HepG2 (cell line): ENCODE data around the gene PYGO2. TPM values are rescaled to one million over a fixed set of nuclear protein-coding genes. Genes with fewer than 3 reads are reported as not detected.

Source experiments
- ATAC-seq: fragments of 200-7000 bp; cut with Tn5 transposase; 3 replicates; pipeline ENCODE4 v1.9.1; 2020; ENCODE audit warnings: mild to moderate bottlenecking, moderate library complexity
- BruUV-seq: library from RNA; stranded (reverse); fragments of 400-500 nt; replicated peaks from 2 replicates; lab custom pipeline; 2021; lab: Mats Ljungman, UMichigan
- CTCF ChIA-PET: fragments of 300-600 bp; formaldehyde crosslinking; extraction: SDS; loops from one replicate; lab custom pipeline; 2021; ENCODE audit warnings: low total read pairs, inconsistent platforms, low intra/inter-chr PET ratio; lab: Yijun Ruan, JAX
- POLR2A ChIA-PET: fragments of 350-600 bp; sonication (Branson Sonifier 250); formaldehyde crosslinking; loops from one replicate; lab custom pipeline; 2020; ENCODE audit warnings: antibody characterized with exemption, inconsistent platforms; lab: Yijun Ruan, JAX
- DNase-seq: peaks from one replicate; pipeline ENCODE4 v3.0.0-alpha.2; 2015; ENCODE audit warnings: low spot score
- FAIRE-seq: peaks from 3 replicates; lab custom pipeline; 2011; peaks lifted over from hg19 to GRCh38; lab: Jason Lieb, UNC
- H2AFZ ChIP-seq: one replicate; pipeline ENCODE4 v1.6.1; 2011; ENCODE audit warnings: low read length, inconsistent platforms
- H3K27ac ChIP-seq: fragments of 300-600 bp; 3 replicates; pipeline ENCODE4 v1.8.0; 2011; ENCODE audit warnings: mixed run types, mild to moderate bottlenecking, mixed read lengths, low read length, inconsistent platforms; ENCODE audit not compliant: insufficient read depth; ENCODE audit errors: extremely low read length
- H3K27me3 ChIP-seq, 2 experiments: fragments of 200-600 bp in 1 of 2; 2 replicates in 1 of 2; 3 replicates in 1 of 2; pipeline versions ENCODE4 v1.6.0 to v1.8.0; 2011; ENCODE audit warnings: low read length in 2 of 2, mild to moderate bottlenecking in 2 of 2, moderate library complexity in 2 of 2, inconsistent platforms in 1 of 2; ENCODE audit not compliant: insufficient read depth in 2 of 2, control insufficient read depth in 1 of 2
- H3K36me3 ChIP-seq, 2 experiments: fragments of 200-600 bp in 1 of 2; replicated peaks in 1 of 2; 2 replicates in 1 of 2; 3 replicates in 1 of 2; pipeline versions ENCODE4 v1.5.1 to v1.8.0; 2011; ENCODE audit warnings: low read length in 2 of 2, inconsistent platforms in 1 of 2; ENCODE audit not compliant: insufficient read depth in 2 of 2, control insufficient read depth in 1 of 2
- H3K4me1 ChIP-seq: 2 replicates; pipeline ENCODE4 v1.5.1; 2012; ENCODE audit warnings: low read length, inconsistent platforms; ENCODE audit not compliant: insufficient read depth
- H3K4me2 ChIP-seq: 2 replicates; pipeline ENCODE4 v1.6.0; 2011; ENCODE audit warnings: low read depth, low read length, inconsistent platforms
- H3K4me3 ChIP-seq, 3 experiments: fragments of 200-600 bp in 1 of 3; sonication (generic), shearing (Covaris generic) in 1 of 3; replicated peaks in 1 of 3; 2 replicates each; pipeline ENCODE4 v1.5.1; 2011 to 2016; ENCODE audit warnings: low read length in 3 of 3, inconsistent platforms in 2 of 3, low read depth in 2 of 3, mild to moderate bottlenecking in 2 of 3, control low read depth in 1 of 3, mixed read lengths in 1 of 3; ENCODE audit not compliant: insufficient read depth in 1 of 3
- H3K79me2 ChIP-seq: one replicate; pipeline ENCODE4 v1.6.1; 2011; ENCODE audit warnings: low read length, inconsistent platforms; ENCODE audit not compliant: insufficient read depth
- H3K9ac ChIP-seq: 2 replicates; pipeline ENCODE4 v1.6.0; 2011; ENCODE audit warnings: mild to moderate bottlenecking, low read depth, low read length, inconsistent platforms; ENCODE audit not compliant: insufficient read depth
- H3K9me3 ChIP-seq: 2 replicates; pipeline ENCODE4 v1.5.1; 2012; ENCODE audit warnings: mild to moderate bottlenecking, low read length
- H4K20me1 ChIP-seq: 2 replicates; pipeline ENCODE4 v1.6.0; 2011; ENCODE audit warnings: inconsistent platforms, mild to moderate bottlenecking, low read length, moderate library complexity; ENCODE audit not compliant: insufficient read depth
- AGO2 ChIP-seq: fragments of 200-400 bp; formaldehyde crosslinking; optimal IDR thresholded peaks from 2 replicates; pipeline ENCODE3; 2017; ENCODE audit warnings: mild to moderate bottlenecking, low read depth, low read length, moderate library complexity
- CEBPZ ChIP-seq: IDR thresholded peaks from 2 replicates; pipeline ENCODE4 v1.6.1; 2012; ENCODE audit warnings: low read length, improper control_type of control experiment
- SP5 ChIP-seq: IDR thresholded peaks from 2 replicates; pipeline ENCODE4 v1.6.1; 2016; ENCODE audit warnings: low read depth, borderline replicate concordance
- THAP11 ChIP-seq: IDR thresholded peaks from 2 replicates; pipeline ENCODE4 v1.6.1; 2016; ENCODE audit warnings: missing biosample characterization, missing genetic modification reagents
- TOE1 ChIP-seq: sonication (generic); formaldehyde crosslinking; IDR thresholded peaks from 2 replicates; pipeline ENCODE4 v1.4.0; 2020; ENCODE audit warnings: mild to moderate bottlenecking, missing genetic modification reagents
- ZNF30 ChIP-seq: sonication (generic); formaldehyde crosslinking; IDR thresholded peaks from 2 replicates; pipeline ENCODE4 v1.5.0; 2020; ENCODE audit warnings: mild to moderate bottlenecking, missing genetic modification reagents
- WGBS: methylation state at CpG from one replicate; pipeline ENCODE4 v1.1.6; 2017; ENCODE audit warnings: low lambda C conversion rate; 5-methylcytosine and 5-hydroxymethylcytosine counted together
- in situ Hi-C: cut with HindIII; loops from 2 replicates; pipeline ENCODE4 v1.10.0; 2017; ENCODE audit warnings: low pct_unique_long_range_greater_than_20kb; ENCODE audit not compliant: extremely low pct_ligation_motif_present
- intact Hi-C: fragments of 100-400 bp; cut with micrococcal nuclease; formaldehyde crosslinking; loops from one replicate; pipeline ENCODE4 v1.10.0; 2022; ENCODE audit not compliant: unreplicated experiment
- polyA plus RNA-seq, 8 experiments: library from polyadenylated mRNA; depleted of rRNA in 3 of 8; stranded (reverse) in 7 of 8; unstranded in 1 of 8; fragments of >200 nt; fragmentation: Illumina TruSeq in 4 of 8; extraction: Trizol in 4 of 8; gene quantifications; 2 replicates each; pipeline versions ENCODE4 v1.2.1 to v1.2.3, GENCODE V29; 2011 to 2016; ENCODE audit warnings: low read depth in 4 of 8, missing spikeins in 1 of 8, mixed read lengths in 1 of 8; ENCODE audit not compliant: insufficient read depth in 1 of 8
- total RNA-seq, 5 experiments: library from RNA; depleted of rRNA; stranded (reverse); fragments of >200 nt; fragmentation: Illumina TruSeq; extraction: Trizol; gene quantifications; 2 replicates each; pipeline ENCODE4 v1.2.3, GENCODE V29; 2016; ENCODE audit warnings: low read depth in 1 of 5

PYGO2 gene
- total and polyA plus RNA-seq, 2 of the 13 experiments (the other 11 are each of a cell fraction or from before 2014, with no cell fraction given): 20.3 to 21.8 TPM

GRCh38 chr1:154968731-154969130, 7.1 kb upstream of the PYGO2 start:
- FAIRE-seq: no peak
- H3K36me3 ChIP-seq: peaks cover 21 to 49% of the 10 kb centered on the region in 2 experiments
- peaks cover 41% of the 10 kb centered on the region for H3K79me2 ChIP-seq
- 91% methylated on average over 3 of the region's 3 CpGs for WGBS
- peak overlapping the region; percentile 100 for H3K4me2 ChIP-seq
- no TSS peak for BruUV-seq
- H3K27me3 ChIP-seq: no peaks in the 10 kb centered on the region
- H3K9me3 ChIP-seq: no peaks in the 10 kb centered on the region
- POLR2A ChIA-PET: no interaction called here
- H3K9ac ChIP-seq: peak overlapping the region; percentile 63; the same call in 1 of the 2 replicates
- H3K4me3 ChIP-seq: peak overlapping the region in 1 of 3 experiments; percentile 75; a peak in 2 of 6 replicates
- no peak overlapping the region for H2AFZ ChIP-seq
- CTCF ChIA-PET: no interaction called here
- TF ChIP-seq CEBPZ: no peak
- TF ChIP-seq TOE1 (CRISPR knock-in tag): no peak
- TF ChIP-seq SP5 (CRISPR knock-in tag): no peak
- no peak for TF ChIP-seq ZNF30 (CRISPR knock-in tag)
- TF ChIP-seq AGO2: peak; percentile 19
- no peak for TF ChIP-seq THAP11
- TF ChIP-seq, all 625 proteins: peak for 1
- no peaks in the 10 kb centered on the region for H4K20me1 ChIP-seq
- ATAC-seq (no peak), DNase-seq (no peak)
- in situ Hi-C loops (no loop called here), intact Hi-C loops (no loop called here)
- peak overlapping the region; percentile 38 for H3K27ac ChIP-seq
- peaks cover 77% of the 10 kb centered on the region for H3K4me1 ChIP-seq
